Keratinocyte (primary cell): ENCODE results near the gene SMIM36. TPM values are rescaled to one million over a fixed set of nuclear protein-coding genes. Genes with fewer than 3 reads are reported as not detected.

Source experiments
- DNase-seq: peaks from one replicate; pipeline ENCODE4 v3.0.0-alpha.2; 2011; ENCODE audit warnings: low read depth, missing footprints, low spot score
- FAIRE-seq: peaks from 2 replicates; lab custom pipeline; 2011; peaks lifted over from hg19 to GRCh38; lab: Jason Lieb, UNC
- H2AFZ ChIP-seq: 2 replicates; pipeline ENCODE4 v1.6.0; 2012; ENCODE audit warnings: low read length, control low read depth, inconsistent platforms; ENCODE audit not compliant: control insufficient read depth
- H3K27ac ChIP-seq: 2 replicates; pipeline ENCODE4 v1.5.1; 2011; ENCODE audit warnings: low read length; ENCODE audit not compliant: control insufficient read depth, insufficient read depth
- H3K27me3 ChIP-seq: 3 replicates; pipeline ENCODE4 v1.6.0; 2011; ENCODE audit warnings: low read length; ENCODE audit not compliant: control insufficient read depth, insufficient read depth; ENCODE audit errors: extremely low read depth
- H3K36me3 ChIP-seq, 2 experiments: 2 replicates in 1 of 2; 3 replicates in 1 of 2; pipeline ENCODE4 v1.5.1; 2011; ENCODE audit warnings: low read length in 2 of 2, mild to moderate bottlenecking in 1 of 2; ENCODE audit not compliant: control insufficient read depth in 2 of 2, insufficient read depth in 2 of 2; ENCODE audit errors: extremely low read depth in 1 of 2
- H3K4me1 ChIP-seq: 3 replicates; pipeline ENCODE4 v1.5.1; 2011; ENCODE audit warnings: low read length; ENCODE audit not compliant: control insufficient read depth, insufficient read depth; ENCODE audit errors: extremely low read depth
- H3K4me2 ChIP-seq: 3 replicates; pipeline ENCODE4 v1.6.0; 2011; ENCODE audit warnings: low read depth, low read length; ENCODE audit not compliant: control insufficient read depth, insufficient read depth; ENCODE audit errors: extremely low read depth
- H3K4me3 ChIP-seq, 3 experiments: fragments of 200-600 bp in 1 of 3; sonication (generic) in 1 of 3; 2 replicates in 2 of 3; 3 replicates in 1 of 3; pipeline ENCODE4 v1.5.1; 2011 to 2016; ENCODE audit warnings: low read length in 3 of 3, mild to moderate bottlenecking in 3 of 3, control low read depth in 2 of 3, inconsistent platforms in 1 of 3, low read depth in 1 of 3, mixed read lengths in 1 of 3, mixed run types in 1 of 3, moderate library complexity in 1 of 3; ENCODE audit not compliant: control insufficient read depth in 2 of 3, insufficient read depth in 2 of 3; ENCODE audit errors: extremely low read depth in 1 of 3
- H3K79me2 ChIP-seq: 2 replicates; pipeline ENCODE4 v1.6.0; 2012; ENCODE audit warnings: low read length; ENCODE audit not compliant: control insufficient read depth, insufficient read depth
- H3K9ac ChIP-seq: 3 replicates; pipeline ENCODE4 v1.6.0; 2011; ENCODE audit warnings: low read length; ENCODE audit not compliant: control insufficient read depth, insufficient read depth; ENCODE audit errors: extremely low read depth
- H3K9me1 ChIP-seq: 3 replicates; pipeline ENCODE4 v1.6.0; 2011; ENCODE audit warnings: low read length; ENCODE audit not compliant: control insufficient read depth, insufficient read depth; ENCODE audit errors: extremely low read depth
- H3K9me3 ChIP-seq: 2 replicates; pipeline ENCODE4 v1.5.1; 2012; ENCODE audit warnings: low read depth, low read length; ENCODE audit not compliant: control insufficient read depth
- H4K20me1 ChIP-seq: 3 replicates; pipeline ENCODE4 v1.6.0; 2011; ENCODE audit warnings: low read length; ENCODE audit not compliant: control insufficient read depth, insufficient read depth; ENCODE audit errors: extremely low read depth
- EZH2 ChIP-seq: IDR thresholded peaks from one replicate; pipeline ENCODE4 v1.6.1; 2012; ENCODE audit warnings: inconsistent platforms, mild to moderate bottlenecking, low read length, moderate library complexity
- dilution Hi-C: fragments of 300-500 bp; cut with MboI; formaldehyde crosslinking; loops from one replicate; pipeline ENCODE4 v1.7.0; 2020; ENCODE audit warnings: low sequenced_read_pairs; ENCODE audit not compliant: extremely low pct_ligation_motif_present
- polyA plus RNA-seq, 5 experiments: library from polyadenylated mRNA; depleted of rRNA in 3 of 5; stranded (reverse) in 3 of 5; stranded (forward) in 1 of 5; unstranded in 1 of 5; fragments of >200 nt; gene quantifications; 1 replicate in 1 of 5; 2 replicates in 3 of 5; 3 replicates in 1 of 5; pipeline versions ENCODE4 v1.2.1 to v1.2.3, GENCODE V29; 2011 to 2012; ENCODE audit warnings: missing spikeins in 2 of 5, low read depth in 1 of 5, low replicate concordance in 1 of 5
- TF ChIP-seq, protein P1 (sequence below), 3 experiments: IDR thresholded peaks in 1 of 3; conservative IDR thresholded peaks in 1 of 3; optimal IDR thresholded peaks in 1 of 3; 2 replicates in 2 of 3; 3 replicates in 1 of 3; pipeline versions ENCODE3 to v1.5.1; 2011; ENCODE audit warnings: low read length in 3 of 3, mild to moderate bottlenecking in 3 of 3, moderate library complexity in 2 of 3, control low read depth in 1 of 3, inconsistent platforms in 1 of 3; ENCODE audit not compliant: insufficient read depth in 2 of 3; ENCODE audit errors: extremely low read depth in 1 of 3

Gene SMIM36
- polyA plus RNA-seq, 1 donor (not counting 4 experiments of a cell fraction or from before 2014, with no cell fraction given), result not detected

GRCh38 chr17:55433629-55434422 lies 77.4 kb downstream of the SMIM36 start:
- H2AFZ ChIP-seq, result peak overlapping the region; percentile 38
- FAIRE-seq (peak; percentile 66), DNase-seq (peak; percentile 61)
- peak overlapping the region in 2 of 3 experiments; percentile 46 to 57 for H3K4me3 ChIP-seq
- H4K20me1 ChIP-seq, result peaks cover 2% of the 10 kb centered on the region
- no peaks in the 10 kb centered on the region for H3K36me3 ChIP-seq
- no peaks in the 10 kb centered on the region for H3K27me3 ChIP-seq
- peak overlapping the region; percentile 96 for H3K27ac ChIP-seq
- H3K9me3 ChIP-seq, result no peaks in the 10 kb centered on the region
- peaks cover 35% of the 10 kb centered on the region for H3K4me1 ChIP-seq
- no peaks in the 10 kb centered on the region for H3K79me2 ChIP-seq
- H3K4me2 ChIP-seq, result peak overlapping the region; percentile 93
- H3K9ac ChIP-seq, result peak overlapping the region; percentile 76
- no peaks in the 10 kb centered on the region for H3K9me1 ChIP-seq
- TF ChIP-seq EZH2, result no peak
- TF ChIP-seq, protein P1, sequence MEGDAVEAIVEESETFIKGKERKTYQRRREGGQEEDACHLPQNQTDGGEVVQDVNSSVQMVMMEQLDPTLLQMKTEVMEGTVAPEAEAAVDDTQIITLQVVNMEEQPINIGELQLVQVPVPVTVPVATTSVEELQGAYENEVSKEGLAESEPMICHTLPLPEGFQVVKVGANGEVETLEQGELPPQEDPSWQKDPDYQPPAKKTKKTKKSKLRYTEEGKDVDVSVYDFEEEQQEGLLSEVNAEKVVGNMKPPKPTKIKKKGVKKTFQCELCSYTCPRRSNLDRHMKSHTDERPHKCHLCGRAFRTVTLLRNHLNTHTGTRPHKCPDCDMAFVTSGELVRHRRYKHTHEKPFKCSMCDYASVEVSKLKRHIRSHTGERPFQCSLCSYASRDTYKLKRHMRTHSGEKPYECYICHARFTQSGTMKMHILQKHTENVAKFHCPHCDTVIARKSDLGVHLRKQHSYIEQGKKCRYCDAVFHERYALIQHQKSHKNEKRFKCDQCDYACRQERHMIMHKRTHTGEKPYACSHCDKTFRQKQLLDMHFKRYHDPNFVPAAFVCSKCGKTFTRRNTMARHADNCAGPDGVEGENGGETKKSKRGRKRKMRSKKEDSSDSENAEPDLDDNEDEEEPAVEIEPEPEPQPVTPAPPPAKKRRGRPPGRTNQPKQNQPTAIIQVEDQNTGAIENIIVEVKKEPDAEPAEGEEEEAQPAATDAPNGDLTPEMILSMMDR (optimal IDR thresholded peaks at IDR 0.05 in 1 of 3, IDR thresholded peaks at IDR 0.05 in 1 of 3, conservative IDR thresholded peaks at IDR 0.05 in 1 of 3; ENCODE audit: extremely low read depth in 1 of 3, insufficient read depth in 2 of 3, low read length in 3 of 3), result no peak
- dilution Hi-C loops, result no loop called here

- Histone ChIP-seq H3K4me1 (peaks cover 35% of the 10 kb centered on the region), H3K27ac (peak overlapping the region; percentile 96), H3K36me3 (no peaks in the 10 kb centered on the region), H3K9ac (peak overlapping the region; percentile 76), H3K79me2 (no peaks in the 10 kb centered on the region), H4K20me1 (peaks cover 2% of the 10 kb centered on the region), H3K4me3 (peak overlapping the region in 2 of 3 experiments; percentile 46 to 57), H2AFZ (no peak overlapping the region), H3K9me3 (no peaks in the 10 kb centered on the region), H3K27me3 (no peaks in the 10 kb centered on the region), H3K9me1 (no peaks in the 10 kb centered on the region), H3K4me2 (peak overlapping the region; percentile 93)
- FAIRE-seq (peak; percentile 84), DNase-seq (peak; percentile 83)
- dilution Hi-C loops, result no loop called here
- no peak for TF ChIP-seq EZH2
- TF ChIP-seq, protein P1 (optimal IDR thresholded peaks at IDR 0.05 in 1 of 3, IDR thresholded peaks at IDR 0.05 in 1 of 3, conservative IDR thresholded peaks at IDR 0.05 in 1 of 3; ENCODE audit: extremely low read depth in 1 of 3, insufficient read depth in 2 of 3, low read length in 3 of 3), result no peak
Measured at GRCh38 chr17:55433029-55433628, 78.1 kb downstream of the SMIM36 start.
